DMS 273 (cell line): ENCODE measurements around the gene HEMK1.

Source experiments
- DNase-seq: peaks from one replicate; lab custom pipeline; 2025; ENCODE audit not compliant: unreplicated experiment; lab: John Stamatoyannopoulos, UW

The HEMK1 gene

GRCh38 chr3:50600141-50600753 lies 30.9 kb downstream of the HEMK1 start:
- DNase-seq: no peak

- peak; percentile 96 for DNase-seq
Measured at GRCh38 chr3:50600841-50601591, 31.7 kb downstream of the HEMK1 start.

- no peak for DNase-seq
Measured at GRCh38 chr3:50602595-50603191, 33.4 kb downstream of the HEMK1 start.

GRCh38 chr3:50603261-50604109 lies 34.2 kb downstream of the HEMK1 start:
- DNase-seq: no peak

GRCh38 chr3:50604110-50604621 lies 34.8 kb downstream of the HEMK1 start:
- no peak for DNase-seq

GRCh38 chr3:50604628-50605588 lies 35.6 kb downstream of the HEMK1 start:
- DNase-seq: peak; percentile 57

- no peak for DNase-seq
Measured at GRCh38 chr3:50605901-50606326, 36.6 kb downstream of the HEMK1 start.

- DNase-seq: no peak
Measured at GRCh38 chr3:50606596-50606995, 37.3 kb downstream of the HEMK1 start.

GRCh38 chr3:50607271-50608091 lies 38.2 kb downstream of the HEMK1 start:
- no peak for DNase-seq

GRCh38 chr3:50608278-50608677 lies 39.0 kb downstream of the HEMK1 start:
- no peak for DNase-seq

- no peak for DNase-seq
Measured at GRCh38 chr3:50609071-50609762, 39.9 kb downstream of the HEMK1 start.

- DNase-seq: no peak
Measured at GRCh38 chr3:50609763-50610085, 40.4 kb downstream of the HEMK1 start.

GRCh38 chr3:50610181-50610971 lies 41.1 kb downstream of the HEMK1 start:
- peak; percentile 16 for DNase-seq

GRCh38 chr3:50610992-50611463 lies 41.7 kb downstream of the HEMK1 start:
- DNase-seq: no peak

- peak; percentile 97 for DNase-seq
Measured at GRCh38 chr3:50611464-50612233, 42.3 kb downstream of the HEMK1 start, which contains the start of gene CISH. Gene CISH, minus strand, starts transcription at chr3:50611774. Its CDS starts 124 bp downstream, at chr3:50611650.

GRCh38 chr3:50612234-50612882 lies 43.0 kb downstream of the HEMK1 start:
- peak; percentile 52 for DNase-seq
